Measurements from ENCODE around the gene NAGS. TPM values are rescaled to one million over a fixed set of nuclear protein-coding genes. Genes with fewer than 3 reads are reported as not detected.
A peak's percentile ranks its signal among the peaks of the same experiment; 100 is the strongest.
"Not testable (repeated sequence)": the region's sequence is repeated elsewhere in the genome, so short reads cannot be mapped to it uniquely, and the experiment has no call there.

NAGS gene
- total RNA-seq, 4 donors from 2014 or later = 0.73 to 1.9 (median 0.99) TPM

DNA sequence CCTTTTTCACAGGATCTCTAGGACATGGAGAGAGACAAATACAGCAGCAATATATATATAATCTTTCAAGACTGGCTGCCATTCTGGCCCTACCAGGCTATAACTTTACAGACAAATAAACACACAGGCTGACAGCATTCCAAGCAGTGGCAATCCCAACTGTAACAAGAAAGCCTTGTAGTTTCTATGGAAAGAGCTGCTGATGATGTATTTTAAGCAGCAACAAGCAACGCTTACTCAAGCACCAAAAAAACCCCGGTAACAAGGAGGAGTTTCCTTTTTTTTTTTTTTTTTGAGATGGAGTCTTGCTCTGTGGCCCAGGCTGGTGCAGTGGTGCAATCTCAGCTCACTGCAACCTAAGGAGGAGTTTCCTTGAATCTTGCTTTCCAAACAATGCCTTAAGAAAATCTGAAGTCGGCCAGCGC lies 38.9 kb downstream of the NAGS start:
- H3K36me3 ChIP-seq = peaks cover 9% of the 10 kb centered on the region
- H3K4me1 ChIP-seq = peaks cover 33% of the 10 kb centered on the region
- no peak overlapping the region for H3K4me3 ChIP-seq
- H3K27me3 ChIP-seq = no peaks in the 10 kb centered on the region
- TF ChIP-seq, protein P1, sequence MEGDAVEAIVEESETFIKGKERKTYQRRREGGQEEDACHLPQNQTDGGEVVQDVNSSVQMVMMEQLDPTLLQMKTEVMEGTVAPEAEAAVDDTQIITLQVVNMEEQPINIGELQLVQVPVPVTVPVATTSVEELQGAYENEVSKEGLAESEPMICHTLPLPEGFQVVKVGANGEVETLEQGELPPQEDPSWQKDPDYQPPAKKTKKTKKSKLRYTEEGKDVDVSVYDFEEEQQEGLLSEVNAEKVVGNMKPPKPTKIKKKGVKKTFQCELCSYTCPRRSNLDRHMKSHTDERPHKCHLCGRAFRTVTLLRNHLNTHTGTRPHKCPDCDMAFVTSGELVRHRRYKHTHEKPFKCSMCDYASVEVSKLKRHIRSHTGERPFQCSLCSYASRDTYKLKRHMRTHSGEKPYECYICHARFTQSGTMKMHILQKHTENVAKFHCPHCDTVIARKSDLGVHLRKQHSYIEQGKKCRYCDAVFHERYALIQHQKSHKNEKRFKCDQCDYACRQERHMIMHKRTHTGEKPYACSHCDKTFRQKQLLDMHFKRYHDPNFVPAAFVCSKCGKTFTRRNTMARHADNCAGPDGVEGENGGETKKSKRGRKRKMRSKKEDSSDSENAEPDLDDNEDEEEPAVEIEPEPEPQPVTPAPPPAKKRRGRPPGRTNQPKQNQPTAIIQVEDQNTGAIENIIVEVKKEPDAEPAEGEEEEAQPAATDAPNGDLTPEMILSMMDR (IDR thresholded peaks at IDR 0.05) = no peak
- no peak for TF ChIP-seq POLR2AphosphoS5 (IDR thresholded peaks at IDR 0.05)
- TF ChIP-seq EP300 (IDR thresholded peaks at IDR 0.05) = no peak
- no peak for DNase-seq (ENCODE audit: low spot score in 2 of 2)
- H3K9me3 ChIP-seq = no peaks in the 10 kb centered on the region
- H3K27ac ChIP-seq = peak overlapping the region; percentile 19
- 41% methylated on average over 4 of the region's 4 CpGs for WGBS

DNA sequence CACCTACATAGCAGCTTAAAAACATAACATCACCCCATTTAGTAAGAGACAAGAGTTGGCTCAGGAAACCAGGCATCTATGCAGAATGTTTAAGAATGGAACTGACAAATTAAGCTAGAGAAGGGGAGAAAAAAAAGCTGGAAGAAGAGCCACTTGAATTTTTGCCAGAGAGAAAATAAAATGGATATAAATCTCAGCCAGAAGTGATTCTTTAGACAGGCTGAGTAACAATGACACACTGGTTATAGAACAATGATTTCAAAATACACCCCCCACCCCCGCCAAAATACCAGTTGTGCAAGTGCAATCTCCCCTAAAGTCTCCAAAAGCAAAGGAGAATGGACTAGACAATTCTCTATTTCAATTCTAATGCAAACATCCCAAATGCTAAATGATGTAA lies 39.6 kb downstream of the NAGS start:
- peak overlapping the region; percentile 11 for H3K27ac ChIP-seq
- H3K27me3 ChIP-seq = no peaks in the 10 kb centered on the region
- H3K36me3 ChIP-seq = peaks cover 16% of the 10 kb centered on the region
- TF ChIP-seq POLR2AphosphoS5 (IDR thresholded peaks at IDR 0.05) = no peak
- TF ChIP-seq POLR2A (IDR thresholded peaks at IDR 0.05) = no peak
- TF ChIP-seq, protein P1 (IDR thresholded peaks at IDR 0.05) = no peak
- TF ChIP-seq EP300 (IDR thresholded peaks at IDR 0.05) = no peak
- H3K9me3 ChIP-seq = no peaks in the 10 kb centered on the region
- 50% methylated on average over 1 of the region's 1 CpG for WGBS
- no peak overlapping the region for H3K4me3 ChIP-seq
- DNase-seq (ENCODE audit: low spot score in 2 of 2) = no peak
- peaks cover 33% of the 10 kb centered on the region for H3K4me1 ChIP-seq

GRCh38 chr17:44045486-44045885 lies 41.1 kb downstream of the NAGS start:
- no peak overlapping the region for H3K4me3 ChIP-seq
- H3K36me3 ChIP-seq = peaks cover 29% of the 10 kb centered on the region
- no peak for DNase-seq (ENCODE audit: low spot score in 2 of 2)
- H3K9me3 ChIP-seq = no peaks in the 10 kb centered on the region
- H3K4me1 ChIP-seq = peaks cover 26% of the 10 kb centered on the region
- TF ChIP-seq EP300 (IDR thresholded peaks at IDR 0.05) (no peak), POLR2A (IDR thresholded peaks at IDR 0.05) (no peak), POLR2AphosphoS5 (IDR thresholded peaks at IDR 0.05) (no peak)
- TF ChIP-seq, protein P1 (IDR thresholded peaks at IDR 0.05) = no peak
- WGBS = 80% methylated on average over 4 of the region's 4 CpGs
- no peak overlapping the region for H3K27ac ChIP-seq
- H3K27me3 ChIP-seq = no peaks in the 10 kb centered on the region

DNA sequence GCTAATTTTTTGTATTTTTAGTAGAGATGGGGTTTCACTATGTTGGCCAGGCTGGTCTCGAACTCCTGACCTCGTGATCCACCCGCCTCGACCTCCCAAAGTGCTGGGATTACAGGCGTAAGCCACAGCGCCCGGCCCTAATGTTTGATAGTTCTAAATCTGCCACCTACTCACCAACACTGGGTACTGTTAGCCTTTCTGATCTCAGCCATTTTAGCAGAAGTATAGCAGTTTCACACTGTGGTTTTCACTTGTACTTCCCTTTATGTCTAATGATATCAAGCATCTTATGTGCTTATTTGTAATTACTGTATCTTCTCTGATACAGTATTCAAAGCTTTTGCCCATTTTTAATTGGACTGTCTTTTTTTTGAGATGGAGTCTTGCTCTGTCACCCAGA lies 42.5 kb downstream of the NAGS start:
- not testable (repeated sequence) for DNase-seq (ENCODE audit: low spot score in 2 of 2)

GRCh38 chr17:44049294-44050060 lies 45.1 kb downstream of the NAGS start:
- Histone ChIP-seq H3K27ac (no peak overlapping the region), H3K27me3 (no peaks in the 10 kb centered on the region), H3K9me3 (no peaks in the 10 kb centered on the region), H3K4me3 (no peak overlapping the region), H3K36me3 (peaks cover 62% of the 10 kb centered on the region), H3K4me1 (no peaks in the 10 kb centered on the region)
- no peak for DNase-seq (ENCODE audit: low spot score in 2 of 2)
- TF ChIP-seq EP300 (IDR thresholded peaks at IDR 0.05) = no peak
- TF ChIP-seq POLR2AphosphoS5 (IDR thresholded peaks at IDR 0.05) = no peak
- no peak for TF ChIP-seq POLR2A (IDR thresholded peaks at IDR 0.05)
- TF ChIP-seq, protein P1 (IDR thresholded peaks at IDR 0.05) = no peak
- WGBS = 91% methylated on average over 9 of the region's 9 CpGs

More for the DNA sequence above, 42.5 kb downstream of the NAGS start:
- not testable (repeated sequence) for H3K4me3 ChIP-seq, H3K27ac ChIP-seq, H3K9me3 ChIP-seq, H3K27me3 ChIP-seq
- peaks cover 13% of the 10 kb centered on the region for H3K4me1 ChIP-seq
- 93% methylated on average over 7 of the region's 7 CpGs for WGBS
- H3K36me3 ChIP-seq = peaks cover 43% of the 10 kb centered on the region
